GM12864 (cell line): ENCODE measurements around the gene ARHGEF26.

Experiments used
- DNase-seq: peaks from one replicate; pipeline ENCODE4 v3.0.0-alpha.2; 2011; ENCODE audit warnings: low read depth
- H3K4me3 ChIP-seq: 2 replicates; pipeline ENCODE4 v1.5.1; 2011; ENCODE audit warnings: mild to moderate bottlenecking, low read depth, low read length, control low read depth
- CTCF ChIP-seq: IDR thresholded peaks from 2 replicates; pipeline ENCODE4 v1.5.1; 2011; ENCODE audit warnings: low read depth, mild to moderate bottlenecking, moderate library complexity, low read length, control low read depth, inconsistent platforms; ENCODE audit errors: missing control alignments

ARHGEF26 gene

GRCh38 chr3:154217671-154218070 lies 96.5 kb downstream of the ARHGEF26 start:
- DNase-seq, result no peak
- no peak for TF ChIP-seq CTCF
- no peak overlapping the region for H3K4me3 ChIP-seq

- H3K4me3 ChIP-seq, result no peak overlapping the region
- no peak for DNase-seq
- no peak for TF ChIP-seq CTCF
Measured at GRCh38 chr3:154218728-154219127, 97.5 kb downstream of the ARHGEF26 start.

GRCh38 chr3:154220462-154220861 lies 99.3 kb downstream of the ARHGEF26 start:
- no peak overlapping the region for H3K4me3 ChIP-seq
- DNase-seq, result no peak
- TF ChIP-seq CTCF, result no peak

GRCh38 chr3:154223519-154223918 lies 102.3 kb downstream of the ARHGEF26 start:
- no peak for DNase-seq
- no peak overlapping the region for H3K4me3 ChIP-seq
- TF ChIP-seq CTCF, result no peak

- DNase-seq, result no peak
- TF ChIP-seq CTCF, result no peak
- no peak overlapping the region for H3K4me3 ChIP-seq
Measured at GRCh38 chr3:154224366-154224765, 103.2 kb downstream of the ARHGEF26 start.

GRCh38 chr3:154224866-154225265 lies 103.7 kb downstream of the ARHGEF26 start:
- no peak for DNase-seq

More at GRCh38 chr3:154224866-154225265, 103.7 kb downstream of the ARHGEF26 start:
- H3K4me3 ChIP-seq, result no peak overlapping the region
- TF ChIP-seq CTCF, result no peak
